ENCODE measurements around the gene PRKCG. TPM values are rescaled to one million over a fixed set of nuclear protein-coding genes. Genes with fewer than 3 reads are reported as not detected.
A peak's percentile ranks its signal among the peaks of the same experiment; 100 is the strongest.

PRKCG gene
- total RNA-seq, 2 donors from 2014 or later: 0.10 TPM; not detected in 1

- H3K36me3 Mint-ChIP-seq: no peaks in the 10 kb centered on the region
- ATAC-seq: no peak
- DNase-seq (ENCODE audit: low spot score in 2 of 2): no peak
- no peak overlapping the region for H3K27ac Mint-ChIP-seq
- no peaks in the 10 kb centered on the region for H3K9me3 Mint-ChIP-seq
Observed at GRCh38 chr19:53882391-53883050, 524 bp downstream of the PRKCG start.

GRCh38 chr19:53883231-53883661 lies 1.2 kb downstream of the PRKCG start:
- H3K27ac Mint-ChIP-seq: no peak overlapping the region
- ATAC-seq: no peak

GRCh38 chr19:53883741-53884140 lies 1.7 kb downstream of the PRKCG start:
- H3K36me3 Mint-ChIP-seq: no peaks in the 10 kb centered on the region

More at GRCh38 chr19:53883231-53883661, 1.2 kb downstream of the PRKCG start:
- Mint-ChIP-seq H3K36me3 (no peaks in the 10 kb centered on the region), H3K9me3 (no peaks in the 10 kb centered on the region)
- no peak for DNase-seq (ENCODE audit: low spot score in 2 of 2)

GRCh38 chr19:53884256-53884655 lies 2.3 kb downstream of the PRKCG start:
- Mint-ChIP-seq H3K27ac (no peak overlapping the region), H3K36me3 (no peaks in the 10 kb centered on the region), H3K9me3 (no peaks in the 10 kb centered on the region)
- DNase-seq (ENCODE audit: low spot score in 2 of 2): no peak
- ATAC-seq: no peak

More at GRCh38 chr19:53883741-53884140, 1.7 kb downstream of the PRKCG start:
- H3K9me3 Mint-ChIP-seq: no peaks in the 10 kb centered on the region
- no peak for DNase-seq (ENCODE audit: low spot score in 2 of 2)
- no peak overlapping the region for H3K27ac Mint-ChIP-seq
- no peak for ATAC-seq

GRCh38 chr19:53885036-53885435 lies 3.0 kb downstream of the PRKCG start:
- DNase-seq (ENCODE audit: low spot score in 2 of 2): no peak
- no peaks in the 10 kb centered on the region for H3K9me3 Mint-ChIP-seq
- no peaks in the 10 kb centered on the region for H3K36me3 Mint-ChIP-seq
- ATAC-seq: no peak
- H3K27ac Mint-ChIP-seq: no peak overlapping the region

GRCh38 chr19:53892301-53892980 lies 10.4 kb downstream of the PRKCG start:
- DNase-seq (ENCODE audit: low spot score in 2 of 2): no peak
- ATAC-seq: no peak
- Mint-ChIP-seq H3K36me3 (no peaks in the 10 kb centered on the region), H3K27ac (no peak overlapping the region), H3K9me3 (no peaks in the 10 kb centered on the region)

GRCh38 chr19:53892981-53893325 lies 11.0 kb downstream of the PRKCG start:
- DNase-seq (ENCODE audit: low spot score in 2 of 2) (no peak), ATAC-seq (peak in 1 of 2 donors; percentile 30)
- H3K9me3 Mint-ChIP-seq: no peaks in the 10 kb centered on the region
- peaks cover 0 to 1% of the 10 kb centered on the region in 2 donors for H3K36me3 Mint-ChIP-seq
- no peak overlapping the region for H3K27ac Mint-ChIP-seq

- Mint-ChIP-seq H3K27ac (peak overlapping the region in 1 of 2 donors; percentile 19), H3K9me3 (no peaks in the 10 kb centered on the region), H3K36me3 (peaks cover 5 to 7% of the 10 kb centered on the region in 2 donors)
- ATAC-seq (no peak), DNase-seq (ENCODE audit: low spot score in 2 of 2) (no peak)
Observed at GRCh38 chr19:53894707-53895106, 12.7 kb downstream of the PRKCG start.

GRCh38 chr19:53896682-53897081 lies 14.7 kb downstream of the PRKCG start:
- ATAC-seq (no peak), DNase-seq (ENCODE audit: low spot score in 2 of 2) (no peak)
- Mint-ChIP-seq H3K36me3 (peaks cover 5 to 7% of the 10 kb centered on the region in 2 donors), H3K9me3 (no peaks in the 10 kb centered on the region), H3K27ac (no peak overlapping the region)

GRCh38 chr19:53897459-53897858 lies 15.5 kb downstream of the PRKCG start:
- Mint-ChIP-seq H3K9me3 (no peaks in the 10 kb centered on the region), H3K36me3 (peaks cover 5 to 7% of the 10 kb centered on the region in 2 donors), H3K27ac (no peak overlapping the region)
- ATAC-seq: no peak
- DNase-seq (ENCODE audit: low spot score in 2 of 2): no peak

- Mint-ChIP-seq H3K27ac (no peak overlapping the region), H3K9me3 (no peaks in the 10 kb centered on the region), H3K36me3 (peaks cover 5 to 7% of the 10 kb centered on the region in 2 donors)
- DNase-seq (ENCODE audit: low spot score in 2 of 2) (no peak), ATAC-seq (no peak)
Observed at GRCh38 chr19:53898166-53898565, 16.2 kb downstream of the PRKCG start.

GRCh38 chr19:53898636-53899341 lies 16.8 kb downstream of the PRKCG start:
- Mint-ChIP-seq H3K36me3 (peaks cover 5 to 7% of the 10 kb centered on the region in 2 donors), H3K27ac (no peak overlapping the region), H3K9me3 (no peaks in the 10 kb centered on the region)
- DNase-seq (ENCODE audit: low spot score in 2 of 2) (no peak), ATAC-seq (peak in 1 of 2 donors; percentile 34)

- Mint-ChIP-seq H3K9me3 (no peaks in the 10 kb centered on the region), H3K27ac (no peak overlapping the region), H3K36me3 (peaks cover 5 to 7% of the 10 kb centered on the region in 2 donors)
- no peak for ATAC-seq
- no peak for DNase-seq (ENCODE audit: low spot score in 2 of 2)
Observed at GRCh38 chr19:53900191-53900860, 18.3 kb downstream of the PRKCG start.

GRCh38 chr19:53903055-53903680 lies 21.2 kb downstream of the PRKCG start:
- peaks cover 4 to 5% of the 10 kb centered on the region in 2 donors for H3K36me3 Mint-ChIP-seq
- no peaks in the 10 kb centered on the region for H3K9me3 Mint-ChIP-seq
- H3K27ac Mint-ChIP-seq: no peak overlapping the region
- peak in 1 of 2 donors; percentile 41 for DNase-seq (ENCODE audit: low spot score in 2 of 2)
- ATAC-seq: no peak

GRCh38 chr19:53904909-53905308 lies 22.9 kb downstream of the PRKCG start:
- no peak overlapping the region for H3K27ac Mint-ChIP-seq
- DNase-seq (ENCODE audit: low spot score in 2 of 2): no peak
- H3K36me3 Mint-ChIP-seq: peaks cover 0 to 7% of the 10 kb centered on the region in 2 donors
- no peaks in the 10 kb centered on the region for H3K9me3 Mint-ChIP-seq
- ATAC-seq: no peak

GRCh38 chr19:53905787-53906186 lies 23.8 kb downstream of the PRKCG start:
- no peak for ATAC-seq
- H3K9me3 Mint-ChIP-seq: no peaks in the 10 kb centered on the region
- no peak for DNase-seq (ENCODE audit: low spot score in 2 of 2)
- no peak overlapping the region for H3K27ac Mint-ChIP-seq
- H3K36me3 Mint-ChIP-seq: peaks cover 0 to 16% of the 10 kb centered on the region in 2 donors

Measured in activated naive CD4-positive, alpha-beta T cell treated with anti-CD3 and anti-CD28 coated beads, Interleukin-2, amount 50 U/mL, for 72 hours (primary cell).